Measurements from ENCODE around the gene ZMAT5. TPM values are rescaled to one million over a fixed set of nuclear protein-coding genes. Genes with fewer than 3 reads are reported as not detected.

ZMAT5 gene
- total RNA-seq, 2 donors from 2014 or later, result 9.1 to 9.9 TPM

DNA sequence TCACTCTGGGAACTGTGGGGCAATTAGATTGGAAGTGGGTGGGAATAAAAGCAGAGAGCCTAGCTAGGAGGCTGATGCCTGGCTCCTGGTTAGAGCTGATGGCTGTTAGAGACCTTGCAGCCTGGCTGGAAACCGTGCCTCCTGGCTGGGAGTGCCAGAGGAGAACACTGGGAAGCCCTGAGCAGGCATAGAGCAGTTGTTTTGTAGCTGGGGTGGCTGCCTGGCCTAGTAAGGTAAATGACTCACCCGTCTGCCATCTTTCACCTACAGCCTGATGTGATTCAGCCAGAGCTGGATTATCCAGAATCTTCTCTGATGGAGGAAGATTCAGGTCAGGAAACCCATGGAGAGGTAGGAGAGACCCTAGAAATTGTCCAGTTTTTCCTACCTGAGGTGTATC lies 6.4 kb upstream of the ZMAT5 start:
- DNase-seq, result no peak
- Histone ChIP-seq H3K4me1 (peaks cover 20% of the 10 kb centered on the region), H3K36me3 (replicated peaks in 1 of 2; ENCODE audit: insufficient read depth in 1 of 2, low read depth in 2 of 2) (peaks cover 3 to 10% of the 10 kb centered on the region in 2 donors), H3K27ac (no peak overlapping the region), H3K27me3 (no peaks in the 10 kb centered on the region), H3K4me3 (no peak overlapping the region), H3K9me3 (no peaks in the 10 kb centered on the region)
- intact Hi-C loops (cut with DNase I), result no loop called here
- no peak for TF ChIP-seq POLR2A (IDR thresholded peaks at IDR 0.05)
- TF ChIP-seq, protein P1, sequence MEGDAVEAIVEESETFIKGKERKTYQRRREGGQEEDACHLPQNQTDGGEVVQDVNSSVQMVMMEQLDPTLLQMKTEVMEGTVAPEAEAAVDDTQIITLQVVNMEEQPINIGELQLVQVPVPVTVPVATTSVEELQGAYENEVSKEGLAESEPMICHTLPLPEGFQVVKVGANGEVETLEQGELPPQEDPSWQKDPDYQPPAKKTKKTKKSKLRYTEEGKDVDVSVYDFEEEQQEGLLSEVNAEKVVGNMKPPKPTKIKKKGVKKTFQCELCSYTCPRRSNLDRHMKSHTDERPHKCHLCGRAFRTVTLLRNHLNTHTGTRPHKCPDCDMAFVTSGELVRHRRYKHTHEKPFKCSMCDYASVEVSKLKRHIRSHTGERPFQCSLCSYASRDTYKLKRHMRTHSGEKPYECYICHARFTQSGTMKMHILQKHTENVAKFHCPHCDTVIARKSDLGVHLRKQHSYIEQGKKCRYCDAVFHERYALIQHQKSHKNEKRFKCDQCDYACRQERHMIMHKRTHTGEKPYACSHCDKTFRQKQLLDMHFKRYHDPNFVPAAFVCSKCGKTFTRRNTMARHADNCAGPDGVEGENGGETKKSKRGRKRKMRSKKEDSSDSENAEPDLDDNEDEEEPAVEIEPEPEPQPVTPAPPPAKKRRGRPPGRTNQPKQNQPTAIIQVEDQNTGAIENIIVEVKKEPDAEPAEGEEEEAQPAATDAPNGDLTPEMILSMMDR (IDR thresholded peaks at IDR 0.05), result no peak
- ATAC-seq, result no peak
- WGBS, 2 donors, result 75 to 84% methylated on average over 2 of the region's 2 CpGs

DNA sequence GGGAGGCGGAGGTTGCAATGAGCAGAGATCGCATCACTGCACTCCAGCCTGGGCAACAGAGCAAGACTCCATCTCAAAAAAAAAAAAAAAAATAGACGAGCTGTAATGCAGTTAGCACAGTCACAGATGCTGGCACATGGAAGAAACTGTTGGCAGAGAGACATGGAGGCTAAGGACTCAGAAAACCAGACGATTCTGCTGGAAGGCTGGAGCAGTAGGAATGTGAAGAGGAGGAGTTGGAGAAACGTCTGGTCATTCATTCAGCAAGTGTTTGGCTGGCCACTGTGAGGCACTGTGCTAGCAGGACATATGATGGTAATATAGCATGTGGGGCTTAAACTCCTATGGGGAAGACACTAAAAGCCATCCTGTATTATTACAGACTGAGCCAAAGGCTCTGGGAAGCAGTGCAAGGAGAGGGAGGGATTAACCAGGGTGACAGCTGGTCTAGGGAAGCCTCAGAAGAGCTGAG lies 5.4 kb upstream of the ZMAT5 start:
- peaks cover 3 to 10% of the 10 kb centered on the region in 2 donors for H3K36me3 ChIP-seq (replicated peaks in 1 of 2; ENCODE audit: insufficient read depth in 1 of 2, low read depth in 2 of 2)
- ATAC-seq (peak; percentile 47), DNase-seq (peak in 2 of 4 donors; percentile 24 to 49)
- H3K4me3 ChIP-seq, result no peak overlapping the region
- 42 to 43% methylated on average over 5 of the region's 5 CpGs for WGBS, 2 donors
- TF ChIP-seq, protein P1 (IDR thresholded peaks at IDR 0.05), result peak in 4 of 7 experiments; percentile 21 to 35 (median 28)
- no peak for TF ChIP-seq POLR2A (IDR thresholded peaks at IDR 0.05)
- intact Hi-C loops (cut with DNase I), result no loop called here
- no peaks in the 10 kb centered on the region for H3K27me3 ChIP-seq
- peaks cover 16% of the 10 kb centered on the region for H3K4me1 ChIP-seq
- no peaks in the 10 kb centered on the region for H3K9me3 ChIP-seq
- H3K27ac ChIP-seq, result no peak overlapping the region

DNA sequence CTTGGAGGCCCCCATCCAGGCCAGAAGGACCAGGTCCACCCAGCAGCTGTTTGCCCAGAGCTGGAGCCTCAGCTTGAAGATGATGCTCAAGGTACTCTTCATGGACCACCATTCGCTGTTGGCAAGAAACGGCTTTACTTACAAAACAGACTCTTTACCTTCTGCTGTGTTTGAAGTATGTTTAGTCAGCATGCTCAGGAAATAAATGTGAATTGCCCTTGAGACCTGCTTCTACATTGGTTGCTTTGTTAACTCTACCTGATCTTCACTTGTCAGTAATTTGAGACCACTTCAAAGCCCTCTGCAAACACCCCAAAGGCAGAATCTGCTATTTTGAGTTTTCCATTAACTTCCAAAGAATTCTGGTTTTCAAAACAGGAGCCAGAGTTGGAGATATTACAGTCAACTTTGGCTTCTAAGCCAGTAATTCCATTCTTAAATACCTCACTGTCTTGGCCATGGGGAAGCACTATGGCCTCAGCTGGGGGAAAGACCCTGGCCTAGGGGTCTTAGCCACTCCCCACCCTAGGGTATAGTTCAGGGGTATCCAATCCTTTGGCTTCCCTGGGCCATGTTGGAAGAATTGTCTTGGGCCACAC lies 3.0 kb upstream of the ZMAT5 start:
- H3K27me3 ChIP-seq, result no peaks in the 10 kb centered on the region
- H3K9me3 ChIP-seq, result no peaks in the 10 kb centered on the region
- peaks cover 3 to 10% of the 10 kb centered on the region in 2 donors for H3K36me3 ChIP-seq (replicated peaks in 1 of 2; ENCODE audit: insufficient read depth in 1 of 2, low read depth in 2 of 2)
- peaks cover 26% of the 10 kb centered on the region for H3K4me1 ChIP-seq
- no peak for DNase-seq
- no peak for ATAC-seq
- no peak overlapping the region for H3K27ac ChIP-seq
- intact Hi-C loops (cut with DNase I), result no loop called here
- H3K4me3 ChIP-seq, result no peak overlapping the region
- TF ChIP-seq, protein P1 (IDR thresholded peaks at IDR 0.05), result no peak
- 56 to 81% methylated on average over 2 of the region's 2 CpGs for WGBS, 2 donors

DNA sequence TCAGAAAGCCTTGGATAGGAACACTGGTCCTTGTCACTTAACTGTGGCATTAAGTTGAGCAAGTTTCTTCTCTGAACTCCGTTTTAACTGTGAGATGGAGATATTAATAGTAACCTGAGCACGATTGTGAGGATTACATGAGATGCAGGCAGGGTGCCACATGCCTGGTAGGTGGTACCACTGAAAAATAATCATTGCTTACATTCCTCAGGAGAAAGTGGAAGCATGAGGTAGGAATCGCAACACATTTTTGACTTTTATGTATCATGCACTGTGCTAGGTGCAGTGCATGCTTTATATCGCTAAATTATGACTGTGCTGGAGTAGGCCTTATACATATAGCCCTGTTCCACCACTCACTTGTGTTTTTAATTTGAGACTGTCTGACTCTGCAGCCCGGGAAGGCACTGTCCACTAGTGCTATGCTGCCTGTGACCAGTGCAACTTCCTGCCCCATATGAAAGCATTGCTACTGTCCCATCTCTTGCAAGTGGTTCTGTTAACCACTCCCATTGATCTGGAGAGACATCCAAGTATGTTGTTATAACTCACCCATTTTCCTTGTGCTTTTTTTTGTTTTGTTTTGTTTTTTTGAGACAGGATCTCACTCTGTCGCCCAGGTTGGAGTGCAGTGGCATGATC lies 1.4 kb upstream of the ZMAT5 start:
- Histone ChIP-seq H3K27me3 (no peaks in the 10 kb centered on the region), H3K4me3 (peak overlapping the region; percentile 82 to 99), H3K27ac (peak overlapping the region in 2 of 4 donors; percentile 78 to 90), H3K9me3 (no peaks in the 10 kb centered on the region), H3K4me1 (peaks cover 26% of the 10 kb centered on the region), H3K36me3 (replicated peaks in 1 of 2; ENCODE audit: insufficient read depth in 1 of 2, low read depth in 2 of 2) (peaks cover 3 to 10% of the 10 kb centered on the region in 2 donors)
- DNase-seq (no peak), ATAC-seq (no peak)
- no peak for TF ChIP-seq POLR2A (IDR thresholded peaks at IDR 0.05)
- TF ChIP-seq, protein P1 (IDR thresholded peaks at IDR 0.05), result no peak
- WGBS, 2 donors, result 31 to 34% methylated on average over 6 of the region's 6 CpGs
- intact Hi-C loops (cut with DNase I), result no loop called here
